HL-60 (cell line): ENCODE results near the gene ZFAND3.

Source experiments
- CTCF ChIP-seq: IDR thresholded peaks from one replicate; pipeline ENCODE4 v1.5.1; 2011; ENCODE audit warnings: low read length, control low read depth, inconsistent platforms; ENCODE audit not compliant: insufficient read depth
- GABPA ChIP-seq: IDR thresholded peaks from 2 replicates; pipeline ENCODE4 v1.6.1; 2012; ENCODE audit warnings: low read depth
- POLR2AphosphoS5 ChIP-seq: IDR thresholded peaks from 2 replicates; pipeline ENCODE4 v1.6.1; 2012; ENCODE audit warnings: low read depth
- REST ChIP-seq: IDR thresholded peaks from 2 replicates; pipeline ENCODE4 v1.6.1; 2012; ENCODE audit warnings: low read depth; ENCODE audit not compliant: insufficient replicate concordance
- SPI1 ChIP-seq: IDR thresholded peaks from 2 replicates; pipeline ENCODE4 v1.6.1; 2012; ENCODE audit warnings: low read depth, mild to moderate bottlenecking, borderline replicate concordance

- no peak for TF ChIP-seq POLR2AphosphoS5
- TF ChIP-seq CTCF = no peak
- TF ChIP-seq REST = no peak
- no peak for TF ChIP-seq SPI1
- TF ChIP-seq GABPA = no peak
These were observed 273.4 kb downstream of the ZFAND3 start for GRCh38 chr6:38092964-38093363.
